Measurements from ENCODE around the gene TCF7.

TCF7 gene

DNA sequence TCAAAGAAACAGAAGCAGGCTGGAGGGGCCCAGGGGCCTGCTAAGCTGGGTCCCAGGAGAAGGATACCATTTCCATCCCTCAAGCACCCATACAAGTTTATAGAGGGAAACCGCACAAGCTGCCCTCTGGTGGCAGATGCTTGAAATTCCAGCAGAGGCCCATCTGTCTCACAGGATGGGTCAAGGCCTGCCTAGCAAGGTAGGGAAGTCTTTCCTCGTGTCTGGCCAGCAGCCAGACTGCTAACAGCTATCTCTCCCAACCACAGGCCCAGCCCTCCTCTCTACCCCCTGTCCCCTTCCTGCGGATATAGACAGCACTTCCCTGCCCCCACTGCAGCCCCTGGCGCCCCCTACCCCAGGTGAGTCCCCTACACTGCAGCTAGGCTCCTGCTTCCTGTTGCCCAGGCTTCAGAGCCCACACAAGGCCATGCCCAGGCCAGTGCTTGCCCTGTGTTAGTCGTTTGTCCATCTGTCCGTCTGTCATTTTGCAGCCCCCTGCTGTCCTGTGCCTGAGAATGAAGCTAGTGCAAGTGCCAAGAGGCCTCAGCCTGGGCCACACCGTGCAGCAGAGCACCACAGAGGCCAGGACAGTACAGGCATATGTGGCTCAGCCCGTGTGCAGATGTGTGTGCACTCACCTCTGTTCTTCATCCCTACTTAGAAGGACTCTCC, 26.2 kb downstream of the TCF7 start:
- Histone ChIP-seq H3K4me3 (ENCODE audit: extremely low read depth, insufficient read depth, low read length, poor library complexity, severe bottlenecking) (no peak overlapping the region), H3K9me3 (ENCODE audit: control insufficient read depth, low read length) (no peaks in the 10 kb centered on the region), H3K36me3 (ENCODE audit: control insufficient read depth, insufficient read depth, low read length) (peaks cover 82% of the 10 kb centered on the region), H3K27ac (ENCODE audit: low read depth, low read length, severe bottlenecking) (no peak overlapping the region), H3K4me1 (ENCODE audit: control insufficient read depth, insufficient read depth, low read length, poor library complexity, severe bottlenecking) (peaks cover 15% of the 10 kb centered on the region)
- 60 to 69% methylated on average over 4 to 6 of the region's 8 CpGs for WGBS, 2 experiments (ENCODE audit: insufficient coverage in 2 of 2)

DNA sequence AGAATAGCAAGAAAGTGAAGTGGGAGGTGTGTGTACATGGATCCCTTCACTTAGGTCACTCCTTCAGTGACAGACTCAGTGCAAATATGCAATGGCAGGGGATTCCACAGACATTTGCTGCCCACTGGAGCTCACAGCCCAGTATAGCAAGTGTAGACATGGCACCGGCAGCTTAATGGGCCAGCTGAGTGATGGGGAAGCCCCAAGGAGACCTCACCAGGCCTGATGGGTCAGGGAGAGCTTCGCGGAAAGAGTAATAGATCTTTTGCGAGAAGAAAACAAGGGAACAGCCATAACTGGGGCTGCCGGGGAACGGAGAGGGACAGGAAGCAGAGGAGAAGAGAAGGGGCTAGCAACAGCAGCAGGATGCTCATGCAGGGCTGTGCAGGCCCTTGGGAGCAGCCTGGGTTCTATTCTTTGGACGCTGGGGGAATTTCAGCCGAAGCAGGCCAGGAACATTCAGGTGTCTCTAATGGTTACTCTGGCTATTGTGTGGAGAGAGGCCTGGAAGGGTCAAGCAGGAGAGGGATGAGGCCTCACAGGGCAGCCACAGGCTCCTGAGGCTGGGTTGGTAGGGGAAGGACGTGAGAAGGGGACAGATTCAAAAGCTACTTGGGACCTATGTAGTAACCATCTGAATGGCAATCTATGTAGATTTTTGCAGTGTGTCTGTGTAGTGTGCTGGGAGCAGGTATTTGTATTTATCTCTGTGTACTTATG, 27.0 kb downstream of the TCF7 start:
- 91 to 95% methylated on average over 8 to 9 of the region's 9 CpGs for WGBS, 2 experiments (ENCODE audit: insufficient coverage in 2 of 2)
- Histone ChIP-seq H3K9me3 (ENCODE audit: control insufficient read depth, low read length) (no peaks in the 10 kb centered on the region), H3K4me3 (ENCODE audit: extremely low read depth, insufficient read depth, low read length, poor library complexity, severe bottlenecking) (no peak overlapping the region), H3K27ac (ENCODE audit: low read depth, low read length, severe bottlenecking) (no peak overlapping the region), H3K36me3 (ENCODE audit: control insufficient read depth, insufficient read depth, low read length) (peaks cover 80% of the 10 kb centered on the region), H3K4me1 (ENCODE audit: control insufficient read depth, insufficient read depth, low read length, poor library complexity, severe bottlenecking) (peaks cover 19% of the 10 kb centered on the region)

DNA sequence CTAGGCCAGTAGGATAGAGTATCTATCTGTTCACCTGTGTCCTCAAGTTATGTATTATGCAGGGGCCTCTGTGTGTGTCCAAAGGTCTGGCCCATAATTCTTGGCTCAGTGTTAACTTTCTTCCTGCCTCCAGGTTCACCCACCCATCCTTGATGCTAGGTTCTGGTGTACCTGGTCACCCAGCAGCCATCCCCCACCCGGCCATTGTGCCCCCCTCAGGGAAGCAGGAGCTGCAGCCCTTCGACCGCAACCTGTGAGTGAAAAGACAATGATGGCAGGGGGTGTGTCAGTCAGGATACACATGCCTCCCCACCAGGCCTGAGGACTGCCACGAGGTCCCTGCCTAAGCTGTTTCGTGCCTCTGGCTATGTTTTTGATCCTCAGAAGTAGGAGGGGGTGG, 27.6 kb downstream of the TCF7 start:
- no peaks in the 10 kb centered on the region for H3K9me3 ChIP-seq (ENCODE audit: control insufficient read depth, low read length)
- WGBS, 2 experiments (ENCODE audit: insufficient coverage in 2 of 2), result 84% methylated on average over 4 of the region's 5 CpGs; no CpG with 5 or more reads in 1 of the 2 experiments
- peaks cover 78% of the 10 kb centered on the region for H3K36me3 ChIP-seq (ENCODE audit: control insufficient read depth, insufficient read depth, low read length)
- H3K4me1 ChIP-seq (ENCODE audit: control insufficient read depth, insufficient read depth, low read length, poor library complexity, severe bottlenecking), result peaks cover 22% of the 10 kb centered on the region
- no peak overlapping the region for H3K27ac ChIP-seq (ENCODE audit: low read depth, low read length, severe bottlenecking)
- H3K4me3 ChIP-seq (ENCODE audit: extremely low read depth, insufficient read depth, low read length, poor library complexity, severe bottlenecking), result no peak overlapping the region

DNA sequence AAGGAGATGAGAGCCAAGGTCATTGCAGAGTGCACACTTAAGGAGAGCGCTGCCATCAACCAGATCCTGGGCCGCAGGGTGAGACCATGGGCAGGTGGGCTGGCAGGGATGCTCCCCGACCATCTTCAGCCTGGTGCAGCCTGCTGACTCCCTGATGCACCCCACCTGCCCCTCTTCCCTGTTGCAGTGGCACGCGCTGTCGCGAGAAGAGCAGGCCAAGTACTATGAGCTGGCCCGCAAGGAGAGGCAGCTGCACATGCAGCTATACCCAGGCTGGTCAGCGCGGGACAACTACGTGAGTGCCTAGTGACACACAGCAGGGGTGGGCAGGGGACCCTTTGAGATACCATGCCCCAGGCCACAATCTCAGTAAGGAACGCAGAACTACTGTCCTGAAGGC, 28.3 kb downstream of the TCF7 start:
- H3K4me3 ChIP-seq (ENCODE audit: extremely low read depth, insufficient read depth, low read length, poor library complexity, severe bottlenecking), result no peak overlapping the region
- no peaks in the 10 kb centered on the region for H3K9me3 ChIP-seq (ENCODE audit: control insufficient read depth, low read length)
- peaks cover 22% of the 10 kb centered on the region for H3K4me1 ChIP-seq (ENCODE audit: control insufficient read depth, insufficient read depth, low read length, poor library complexity, severe bottlenecking)
- peaks cover 80% of the 10 kb centered on the region for H3K36me3 ChIP-seq (ENCODE audit: control insufficient read depth, insufficient read depth, low read length)
- 97 to 99% methylated on average over 11 of the region's 12 CpGs for WGBS, 2 experiments (ENCODE audit: insufficient coverage in 2 of 2)
- H3K27ac ChIP-seq (ENCODE audit: low read depth, low read length, severe bottlenecking), result no peak overlapping the region

DNA sequence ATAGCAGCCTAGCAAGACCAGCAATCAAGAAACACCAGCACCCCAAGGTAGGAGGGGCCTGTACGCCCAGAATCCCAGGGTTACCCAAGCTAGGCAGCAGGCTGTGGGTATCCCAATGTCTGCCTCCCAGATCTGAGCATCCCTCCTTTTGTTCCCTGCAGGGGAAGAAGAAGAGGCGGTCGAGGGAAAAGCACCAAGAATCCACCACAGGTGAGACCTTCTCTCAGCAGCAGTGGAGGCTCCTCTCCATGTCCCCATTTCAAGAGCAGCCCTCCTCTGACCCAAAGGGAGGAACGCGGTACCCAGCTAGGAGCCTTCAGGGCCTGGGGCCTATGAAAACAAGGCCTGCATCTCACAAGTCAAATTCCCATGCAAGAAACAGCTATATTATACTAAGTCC, 28.9 kb downstream of the TCF7 start:
- Histone ChIP-seq H3K4me1 (ENCODE audit: control insufficient read depth, insufficient read depth, low read length, poor library complexity, severe bottlenecking) (peaks cover 16% of the 10 kb centered on the region), H3K4me3 (ENCODE audit: extremely low read depth, insufficient read depth, low read length, poor library complexity, severe bottlenecking) (no peak overlapping the region), H3K27ac (ENCODE audit: low read depth, low read length, severe bottlenecking) (no peak overlapping the region), H3K9me3 (ENCODE audit: control insufficient read depth, low read length) (no peaks in the 10 kb centered on the region), H3K36me3 (ENCODE audit: control insufficient read depth, insufficient read depth, low read length) (peaks cover 86% of the 10 kb centered on the region)
- 100% methylated on average over 2 of the region's 5 CpGs; no CpG with 5 or more reads in 1 of the 2 experiments for WGBS, 2 experiments (ENCODE audit: insufficient coverage in 2 of 2)

DNA sequence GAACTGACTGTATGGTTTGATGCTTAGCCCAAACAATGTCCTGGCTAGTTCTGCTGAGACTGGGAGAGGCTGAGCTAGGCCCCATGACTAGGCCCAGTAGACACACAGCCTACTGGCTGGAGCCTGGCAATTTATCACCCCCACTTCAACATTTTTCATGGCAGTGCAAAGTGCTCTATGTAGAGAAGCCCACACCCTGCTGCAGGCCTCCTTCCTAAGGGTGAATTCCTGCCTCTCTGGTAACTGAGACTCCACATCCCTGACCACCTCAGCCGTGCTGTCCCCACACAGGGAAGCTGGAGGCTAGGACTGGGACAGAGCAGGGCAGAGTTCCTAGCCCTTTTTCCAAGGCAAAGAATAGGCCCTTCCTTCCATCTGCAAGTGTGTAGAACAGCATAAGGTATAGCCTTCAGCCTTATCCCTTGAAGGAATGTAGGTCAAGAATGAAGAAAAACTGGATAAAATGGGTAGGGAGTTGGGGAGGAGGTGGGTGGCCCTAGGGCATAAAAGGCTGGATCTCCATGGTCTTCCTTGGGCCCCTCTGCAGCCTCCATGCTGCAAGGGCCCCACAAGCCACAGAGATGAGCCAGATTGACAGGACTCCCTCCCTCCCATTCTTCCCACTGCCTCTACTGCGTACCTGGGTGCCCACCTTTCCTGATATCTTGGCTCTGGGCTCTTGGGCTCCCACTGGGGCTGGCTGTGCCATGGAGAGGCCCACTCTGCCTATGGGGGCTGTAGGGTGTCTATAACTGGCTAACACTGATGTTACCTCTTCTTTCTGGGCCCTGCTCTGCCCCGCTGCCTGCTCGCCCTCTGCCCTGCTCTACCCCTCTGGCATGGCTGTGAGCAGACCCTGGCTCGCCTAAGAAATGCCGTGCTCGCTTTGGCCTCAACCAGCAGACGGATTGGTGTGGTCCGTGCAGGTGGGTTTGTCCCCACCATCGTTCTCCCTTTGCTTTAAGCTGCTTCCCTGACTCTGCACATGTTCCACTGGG, 29.8 kb downstream of the TCF7 start:
- peaks cover 13% of the 10 kb centered on the region for H3K4me1 ChIP-seq (ENCODE audit: control insufficient read depth, insufficient read depth, low read length, poor library complexity, severe bottlenecking)
- no peak overlapping the region for H3K27ac ChIP-seq (ENCODE audit: low read depth, low read length, severe bottlenecking)
- H3K4me3 ChIP-seq (ENCODE audit: extremely low read depth, insufficient read depth, low read length, poor library complexity, severe bottlenecking), result no peak overlapping the region
- 96 to 98% methylated on average over 9 of the region's 10 CpGs for WGBS, 2 experiments (ENCODE audit: insufficient coverage in 2 of 2)
- H3K9me3 ChIP-seq (ENCODE audit: control insufficient read depth, low read length), result no peaks in the 10 kb centered on the region
- peaks cover 88% of the 10 kb centered on the region for H3K36me3 ChIP-seq (ENCODE audit: control insufficient read depth, insufficient read depth, low read length)

DNA sequence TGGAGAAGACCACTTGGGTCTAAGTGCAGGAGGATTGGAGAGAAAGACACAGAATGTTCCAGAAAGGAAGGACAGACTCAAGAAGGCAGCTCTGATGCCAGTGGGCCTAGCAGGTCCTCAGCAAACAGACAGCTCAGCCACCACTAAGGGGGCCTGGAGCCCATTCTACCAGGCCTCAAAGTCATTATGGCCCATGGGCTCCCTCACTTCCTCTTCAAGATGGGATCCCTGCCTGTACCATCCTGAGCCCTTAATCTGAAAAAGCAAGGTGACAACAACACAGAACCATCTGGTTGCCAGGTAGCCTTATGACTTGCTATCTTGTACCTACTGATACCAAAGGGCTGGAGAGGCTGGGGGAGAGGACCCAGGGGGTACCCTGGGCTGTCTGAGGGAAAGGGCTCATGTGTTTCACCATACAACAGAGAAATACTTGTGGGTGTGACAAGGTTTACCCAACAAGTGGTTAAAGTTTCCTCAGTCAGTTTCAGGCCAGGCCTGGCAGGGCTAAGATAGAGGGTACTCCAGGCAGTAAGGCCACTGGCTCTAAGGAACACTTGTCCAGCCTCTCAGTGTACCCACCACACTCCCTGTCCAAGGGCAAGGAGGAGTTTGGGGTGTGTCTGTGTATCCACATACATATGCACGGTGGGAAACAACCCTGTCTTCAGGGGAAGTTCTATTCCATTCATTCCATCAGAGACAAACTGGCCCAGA, 30.7 kb downstream of the TCF7 start:
- peaks cover 13% of the 10 kb centered on the region for H3K4me1 ChIP-seq (ENCODE audit: control insufficient read depth, insufficient read depth, low read length, poor library complexity, severe bottlenecking)
- no peak overlapping the region for H3K27ac ChIP-seq (ENCODE audit: low read depth, low read length, severe bottlenecking)
- peaks cover 88% of the 10 kb centered on the region for H3K36me3 ChIP-seq (ENCODE audit: control insufficient read depth, insufficient read depth, low read length)
- no peaks in the 10 kb centered on the region for H3K9me3 ChIP-seq (ENCODE audit: control insufficient read depth, low read length)
- H3K4me3 ChIP-seq (ENCODE audit: extremely low read depth, insufficient read depth, low read length, poor library complexity, severe bottlenecking), result no peak overlapping the region
- 100% methylated on average over 1 of the region's 1 CpG; no CpG with 5 or more reads in 1 of the 2 experiments for WGBS, 2 experiments (ENCODE audit: insufficient coverage in 2 of 2)

DNA sequence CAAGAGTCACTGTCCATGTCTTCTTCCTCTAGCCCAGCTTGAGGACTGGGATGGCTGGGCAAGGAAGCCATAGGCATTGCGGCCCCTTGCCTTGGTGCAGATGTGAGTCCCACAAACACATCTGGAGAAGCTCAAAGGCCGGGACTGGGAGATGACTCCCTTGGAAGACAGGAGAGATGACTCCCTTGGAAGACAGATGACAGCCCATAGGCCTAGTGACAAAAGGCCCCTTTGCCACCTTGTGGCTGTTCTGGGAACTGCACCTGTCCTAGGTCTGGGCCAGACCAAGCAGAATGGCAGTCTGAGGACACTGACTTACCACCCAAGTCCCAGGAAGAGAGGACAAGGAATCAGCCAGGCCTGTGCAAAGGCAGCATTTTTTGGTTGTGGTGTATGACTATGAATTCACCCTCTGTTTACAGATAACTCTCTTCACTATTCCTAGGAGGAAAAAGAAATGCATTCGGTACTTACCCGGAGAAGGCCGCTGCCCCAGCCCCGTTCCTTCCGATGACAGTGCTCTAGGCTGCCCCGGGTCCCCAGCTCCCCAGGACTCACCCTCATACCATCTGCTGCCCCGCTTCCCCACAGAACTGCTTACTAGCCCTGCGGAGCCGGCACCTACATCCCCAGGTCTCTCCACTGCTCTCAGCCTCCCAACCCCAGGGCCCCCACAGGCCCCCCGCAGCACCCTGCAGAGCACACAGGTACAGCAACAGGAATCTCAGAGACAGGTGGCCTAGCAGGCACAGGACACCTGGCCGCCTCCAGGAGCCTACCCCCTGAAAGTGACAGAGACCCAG, 31.5 kb downstream of the TCF7 start:
- peaks cover 13% of the 10 kb centered on the region for H3K4me1 ChIP-seq (ENCODE audit: control insufficient read depth, insufficient read depth, low read length, poor library complexity, severe bottlenecking)
- no peak overlapping the region for H3K4me3 ChIP-seq (ENCODE audit: extremely low read depth, insufficient read depth, low read length, poor library complexity, severe bottlenecking)
- H3K27ac ChIP-seq (ENCODE audit: low read depth, low read length, severe bottlenecking), result no peak overlapping the region
- H3K9me3 ChIP-seq (ENCODE audit: control insufficient read depth, low read length), result no peaks in the 10 kb centered on the region
- 87 to 91% methylated on average over 5 to 12 of the region's 13 CpGs for WGBS, 2 experiments (ENCODE audit: insufficient coverage in 2 of 2)
- H3K36me3 ChIP-seq (ENCODE audit: control insufficient read depth, insufficient read depth, low read length), result peaks cover 89% of the 10 kb centered on the region

DNA sequence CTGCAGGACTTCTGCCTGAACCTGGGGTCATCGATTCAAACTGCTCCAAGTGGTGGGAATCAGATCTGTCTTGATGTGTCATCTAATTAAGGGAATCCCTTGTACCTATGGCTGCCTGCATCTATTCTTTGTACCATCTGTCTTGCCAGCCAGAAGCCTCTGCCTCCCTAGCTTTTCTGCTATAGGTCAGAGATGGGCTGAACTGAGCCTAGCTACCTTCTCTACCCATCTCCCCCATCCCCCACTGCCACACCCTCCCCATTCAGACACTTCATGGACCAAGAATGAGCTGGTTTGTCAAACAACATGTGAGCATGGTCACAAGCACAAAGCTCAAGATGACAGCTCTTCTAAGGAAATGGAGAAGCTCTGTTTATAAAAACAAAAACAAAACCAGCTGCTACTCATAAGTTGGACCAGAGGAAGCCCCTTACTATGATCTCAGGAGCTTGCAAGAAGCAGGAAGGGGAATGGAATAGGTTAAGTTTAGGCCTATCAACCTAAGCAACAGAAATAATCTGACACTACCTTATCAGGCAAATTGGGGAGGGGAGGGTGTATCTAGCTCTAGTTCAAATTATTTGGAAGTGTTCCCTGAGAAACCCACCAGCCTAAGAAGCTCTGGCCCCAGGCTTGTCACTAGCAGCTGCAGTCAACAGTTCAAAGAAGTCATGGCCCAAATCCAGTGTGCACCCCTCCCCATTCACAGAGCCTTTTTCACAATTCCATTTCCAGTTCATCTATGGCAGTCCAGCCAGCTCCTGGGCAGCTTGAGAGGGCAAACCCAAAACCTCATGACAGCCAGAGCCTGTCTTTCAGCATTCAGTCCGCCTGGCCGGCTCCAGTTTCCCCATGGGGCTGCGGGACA, 32.4 kb downstream of the TCF7 start:
- WGBS, 2 experiments (ENCODE audit: insufficient coverage in 2 of 2), result 96 to 97% methylated on average over 4 of the region's 4 CpGs
- Histone ChIP-seq H3K36me3 (ENCODE audit: control insufficient read depth, insufficient read depth, low read length) (peaks cover 93% of the 10 kb centered on the region), H3K9me3 (ENCODE audit: control insufficient read depth, low read length) (no peaks in the 10 kb centered on the region), H3K27ac (ENCODE audit: low read depth, low read length, severe bottlenecking) (no peak overlapping the region), H3K4me3 (ENCODE audit: extremely low read depth, insufficient read depth, low read length, poor library complexity, severe bottlenecking) (no peak overlapping the region), H3K4me1 (ENCODE audit: control insufficient read depth, insufficient read depth, low read length, poor library complexity, severe bottlenecking) (peaks cover 13% of the 10 kb centered on the region)
